WTC11 (cell line): ENCODE measurements around the gene DNAJB11. TPM values are rescaled to one million over a fixed set of nuclear protein-coding genes. Genes with fewer than 3 reads are reported as not detected.
"Not testable (repeated sequence)": the region's sequence is repeated elsewhere in the genome, so short reads cannot be mapped to it uniquely, and the experiment has no call there.

Experiments used
- ATAC-seq: fragments of 200-7000 bp; cut with Tn5 transposase; 2 replicates; pipeline ENCODE4 v1.10.0; 2021; ENCODE audit warnings: mild to moderate bottlenecking, moderate library complexity
- CTCF ChIA-PET: fragments of 300-600 bp; sonication (Branson Sonifier 250); formaldehyde crosslinking; loops from one replicate; lab custom pipeline; 2021; ENCODE audit warnings: antibody characterized with exemption; lab: Charles Lee
- POLR2A ChIA-PET: fragments of 350-600 bp; sonication (Branson Sonifier 250); formaldehyde crosslinking; loops from one replicate; lab custom pipeline; 2021; ENCODE audit warnings: antibody characterized with exemption; lab: Charles Lee
- DNase-seq: peaks from one replicate; pipeline ENCODE4 v3.0.0; 2021; ENCODE audit warnings: low spot score
- H3K27ac Mint-ChIP-seq: 2 replicates; pipeline ENCODE4 v1.8.0; 2021; ENCODE audit warnings: mixed read lengths
- H3K27me3 Mint-ChIP-seq: 2 replicates; pipeline ENCODE4 v1.8.0; 2021; ENCODE audit warnings: low read depth, mild to moderate bottlenecking, moderate library complexity, mixed read lengths
- H3K36me3 Mint-ChIP-seq: 2 replicates; pipeline ENCODE4 v1.8.0; 2021; ENCODE audit warnings: mixed read lengths
- H3K4me1 Mint-ChIP-seq: 2 replicates; pipeline ENCODE4 v1.8.0; 2022; ENCODE audit warnings: mixed read lengths
- H3K4me3 Mint-ChIP-seq: 2 replicates; pipeline ENCODE4 v1.8.0; 2021; ENCODE audit warnings: mild to moderate bottlenecking, moderate library complexity, mixed read lengths
- H3K9me3 Mint-ChIP-seq: 2 replicates; pipeline ENCODE4 v1.8.0; 2021; ENCODE audit warnings: mixed read lengths
- ATF1 ChIP-seq: sonication (generic); formaldehyde crosslinking; IDR thresholded peaks from 2 replicates; pipeline ENCODE4 v1.8.1; 2023; ENCODE audit warnings: mild to moderate bottlenecking, moderate library complexity, missing genetic modification reagents
- CREB1 ChIP-seq: sonication (generic); formaldehyde crosslinking; IDR thresholded peaks from 2 replicates; pipeline ENCODE4 v1.8.0; 2023; ENCODE audit warnings: mild to moderate bottlenecking, missing genetic modification reagents
- CTCF ChIP-seq: fragments of 200-600 bp; IDR thresholded peaks from 2 replicates; pipeline ENCODE4 v1.8.0; 2022; ENCODE audit warnings: antibody characterized with exemption
- FOXJ3 ChIP-seq: sonication (generic); formaldehyde crosslinking; IDR thresholded peaks from 2 replicates; pipeline ENCODE4 v1.9.0; 2021; ENCODE audit warnings: missing genetic modification reagents, mild to moderate bottlenecking, borderline replicate concordance
- FOXP1 ChIP-seq: sonication (generic); formaldehyde crosslinking; IDR thresholded peaks from 2 replicates; pipeline ENCODE4 v1.8.0; 2022; ENCODE audit warnings: missing genetic modification reagents, mild to moderate bottlenecking, moderate library complexity, borderline replicate concordance
- JUN ChIP-seq: sonication (generic); formaldehyde crosslinking; IDR thresholded peaks from 2 replicates; pipeline ENCODE4 v1.8.0; 2023; ENCODE audit warnings: mild to moderate bottlenecking, missing genetic modification reagents
- MLX ChIP-seq: sonication (generic); formaldehyde crosslinking; IDR thresholded peaks from 2 replicates; pipeline ENCODE4 v1.8.1; 2023; ENCODE audit warnings: mild to moderate bottlenecking, missing genetic modification reagents, moderate library complexity
- MYBL2 ChIP-seq: sonication (generic); formaldehyde crosslinking; IDR thresholded peaks from 2 replicates; pipeline ENCODE4 v1.8.1; 2023; ENCODE audit warnings: mild to moderate bottlenecking, moderate library complexity, missing genetic modification reagents
- NR1H2 ChIP-seq: sonication (generic); formaldehyde crosslinking; IDR thresholded peaks from 2 replicates; pipeline ENCODE4 v1.9.0; 2021; ENCODE audit warnings: mild to moderate bottlenecking, moderate library complexity, missing genetic modification reagents
- ZNF219 ChIP-seq: sonication (generic); formaldehyde crosslinking; IDR thresholded peaks from 2 replicates; pipeline ENCODE4 v1.8.0; 2023; ENCODE audit warnings: missing genetic modification reagents, mild to moderate bottlenecking, borderline replicate concordance
- ZNF425 ChIP-seq: fragments of 250-450 bp; sonication (Bioruptor Pico); conservative IDR thresholded peaks from 2 replicates; pipeline ENCODE4 v1.9.0; 2021; ENCODE audit warnings: mild to moderate bottlenecking
- ZNF512 ChIP-seq: sonication (generic); formaldehyde crosslinking; IDR thresholded peaks from 2 replicates; pipeline ENCODE4 v1.8.1; 2022; ENCODE audit warnings: missing genetic modification reagents, borderline replicate concordance
- ZNF532 ChIP-seq: fragments of 250-450 bp; sonication (Bioruptor Pico); IDR thresholded peaks from 2 replicates; pipeline ENCODE4 v1.9.0; 2021; ENCODE audit warnings: mild to moderate bottlenecking, borderline replicate concordance
- ZSCAN18 ChIP-seq: fragments of 250-450 bp; sonication (Bioruptor Pico); IDR thresholded peaks from 2 replicates; pipeline ENCODE4 v2.1.2; 2022; ENCODE audit warnings: mild to moderate bottlenecking, moderate library complexity
- total RNA-seq: library from RNA; stranded (reverse); gene quantifications from 3 replicates; pipeline ENCODE4 v1.2.3, GENCODE V29; 2021

Gene DNAJB11
- total RNA-seq, 1 experiment from 2014 or later: 56.3 TPM

GRCh38 chr3:186580785-186581184 lies 10.3 kb downstream of the DNAJB11 start:
- H3K4me1 Mint-ChIP-seq: no peaks in the 10 kb centered on the region
- H3K27me3 Mint-ChIP-seq: no peaks in the 10 kb centered on the region
- no peak overlapping the region for H3K27ac Mint-ChIP-seq
- no peak overlapping the region for H3K4me3 Mint-ChIP-seq
- DNase-seq (no peak), ATAC-seq (no peak)
- TF ChIP-seq MYBL2 (CRISPR knock-in tag) (no peak), NR1H2 (CRISPR knock-in tag) (no peak), ATF1 (no peak), ZNF532 (CRISPR knock-in tag) (no peak), ZNF512 (CRISPR knock-in tag) (no peak), ZSCAN18 (no peak)
- CTCF ChIA-PET: interaction anchor here (1.5 kb wide), 1 partner anchor 36 kb away, joined by 5 read pairs; no protein-coding TSS in a partner anchor
- POLR2A ChIA-PET: no interaction called here
- no peaks in the 10 kb centered on the region for H3K9me3 Mint-ChIP-seq
- peaks cover 79% of the 10 kb centered on the region for H3K36me3 Mint-ChIP-seq

GRCh38 chr3:186582541-186582940 lies 12.0 kb downstream of the DNAJB11 start:
- Mint-ChIP-seq H3K27me3 (no peaks in the 10 kb centered on the region), H3K36me3 (peaks cover 67% of the 10 kb centered on the region), H3K4me3 (no peak overlapping the region), H3K4me1 (no peaks in the 10 kb centered on the region), H3K9me3 (no peaks in the 10 kb centered on the region), H3K27ac (no peak overlapping the region)
- no peak for TF ChIP-seq CREB1 (CRISPR knock-in tag)
- TF ChIP-seq FOXP1 (CRISPR knock-in tag): no peak
- TF ChIP-seq JUN: no peak
- DNase-seq (no peak), ATAC-seq (no peak)
- ChIA-PET POLR2A (no interaction called here), CTCF (interaction anchor here (1.5 kb wide), 1 partner anchor 34 kb away, joined by 6 read pairs; no protein-coding TSS in a partner anchor)

- no peak for TF ChIP-seq FOXJ3 (CRISPR knock-in tag)
- TF ChIP-seq MLX (CRISPR knock-in tag): no peak
- TF ChIP-seq ZNF425 (CRISPR knock-in tag): no peak
- TF ChIP-seq CTCF: no peak
- no peak for TF ChIP-seq ZNF219
- no peaks in the 10 kb centered on the region for H3K9me3 Mint-ChIP-seq
- ChIA-PET POLR2A (no interaction called here), CTCF (interaction anchor here (1.2 to 1.6 kb wide), 3 partner anchors 13 to 33 kb away, joined by 5 to 6 read pairs (median 6); no protein-coding TSS in a partner anchor)
- H3K4me3 Mint-ChIP-seq: no peak overlapping the region
- peaks cover 57% of the 10 kb centered on the region for H3K36me3 Mint-ChIP-seq
- no peak for DNase-seq
- H3K4me1 Mint-ChIP-seq: no peaks in the 10 kb centered on the region
- ATAC-seq: no peak
- H3K27me3 Mint-ChIP-seq: no peaks in the 10 kb centered on the region
- no peak overlapping the region for H3K27ac Mint-ChIP-seq
These were observed 13.3 kb downstream of the DNAJB11 start for GRCh38 chr3:186583831-186584230.

- not testable (repeated sequence) for DNase-seq, H3K4me3 Mint-ChIP-seq, H3K27ac Mint-ChIP-seq, H3K27me3 Mint-ChIP-seq, H3K4me1 Mint-ChIP-seq, H3K9me3 Mint-ChIP-seq, ATAC-seq
- ChIA-PET CTCF (interaction anchor here (1.3 kb wide), 1 partner anchor 31 kb away, joined by 7 read pairs; no protein-coding TSS in a partner anchor), POLR2A (interaction anchor here (1.8 kb wide), 1 partner anchor 204 kb away, joined by 4 read pairs; no protein-coding TSS in a partner anchor)
- H3K36me3 Mint-ChIP-seq: peaks cover 41% of the 10 kb centered on the region
These were observed 15.7 kb downstream of the DNAJB11 start for GRCh38 chr3:186586245-186586644.
